HFFc6 (cell line): ENCODE measurements around the gene SMIM23. TPM values are rescaled to one million over a fixed set of nuclear protein-coding genes. Genes with fewer than 3 reads are reported as not detected.

ENCODE experiments used
- DNase-seq: peaks from one replicate; pipeline ENCODE4 v3.0.0-alpha.2; 2018
- H3K27ac Mint-ChIP-seq: 2 replicates; pipeline ENCODE4 v1.8.0; 2020; ENCODE audit warnings: mild to moderate bottlenecking, mixed read lengths
- H3K27me3 Mint-ChIP-seq: 2 replicates; pipeline ENCODE4 v1.8.0; 2021; ENCODE audit warnings: mild to moderate bottlenecking, moderate library complexity, mixed read lengths; ENCODE audit not compliant: insufficient read depth
- H3K36me3 Mint-ChIP-seq: 2 replicates; pipeline ENCODE4 v1.8.0; 2021; ENCODE audit warnings: low read depth, mixed read lengths
- H3K4me1 Mint-ChIP-seq: 2 replicates; pipeline ENCODE4 v1.8.0; 2020; ENCODE audit warnings: low read depth, mixed read lengths
- H3K4me3 Mint-ChIP-seq: 2 replicates; pipeline ENCODE4 v1.8.0; 2020; ENCODE audit warnings: mild to moderate bottlenecking, moderate library complexity, mixed read lengths
- H3K9me3 Mint-ChIP-seq: 2 replicates; pipeline ENCODE4 v1.8.0; 2020; ENCODE audit warnings: mild to moderate bottlenecking, mixed read lengths
- total RNA-seq, 6 experiments: library from RNA; stranded (reverse); fragmentation: NEBNext Ultra II Directional; extraction: Animal tissue kit (Norgen Biotek cat#: 25700); gene quantifications; 2 replicates in 1 of 6; 3 replicates in 5 of 6; pipeline ENCODE4 v1.2.3, GENCODE V29; 2021
- TF ChIP-seq, protein P1 (sequence below): fragments of 200-600 bp; sonication (generic); IDR thresholded peaks from 2 replicates; pipeline ENCODE4 v1.5.0; 2021; ENCODE audit warnings: antibody characterized with exemption, mild to moderate bottlenecking

The SMIM23 gene
- total RNA-seq, 6 experiments from 2014 or later, result not detected

GRCh38 chr5:171744264-171744663, 41.4 kb upstream of the SMIM23 start:
- H3K9me3 Mint-ChIP-seq, result no peaks in the 10 kb centered on the region
- H3K4me1 Mint-ChIP-seq, result no peaks in the 10 kb centered on the region
- peaks cover 8% of the 10 kb centered on the region for H3K27me3 Mint-ChIP-seq
- H3K4me3 Mint-ChIP-seq, result no peak overlapping the region
- no peak for DNase-seq
- TF ChIP-seq, protein P1, sequence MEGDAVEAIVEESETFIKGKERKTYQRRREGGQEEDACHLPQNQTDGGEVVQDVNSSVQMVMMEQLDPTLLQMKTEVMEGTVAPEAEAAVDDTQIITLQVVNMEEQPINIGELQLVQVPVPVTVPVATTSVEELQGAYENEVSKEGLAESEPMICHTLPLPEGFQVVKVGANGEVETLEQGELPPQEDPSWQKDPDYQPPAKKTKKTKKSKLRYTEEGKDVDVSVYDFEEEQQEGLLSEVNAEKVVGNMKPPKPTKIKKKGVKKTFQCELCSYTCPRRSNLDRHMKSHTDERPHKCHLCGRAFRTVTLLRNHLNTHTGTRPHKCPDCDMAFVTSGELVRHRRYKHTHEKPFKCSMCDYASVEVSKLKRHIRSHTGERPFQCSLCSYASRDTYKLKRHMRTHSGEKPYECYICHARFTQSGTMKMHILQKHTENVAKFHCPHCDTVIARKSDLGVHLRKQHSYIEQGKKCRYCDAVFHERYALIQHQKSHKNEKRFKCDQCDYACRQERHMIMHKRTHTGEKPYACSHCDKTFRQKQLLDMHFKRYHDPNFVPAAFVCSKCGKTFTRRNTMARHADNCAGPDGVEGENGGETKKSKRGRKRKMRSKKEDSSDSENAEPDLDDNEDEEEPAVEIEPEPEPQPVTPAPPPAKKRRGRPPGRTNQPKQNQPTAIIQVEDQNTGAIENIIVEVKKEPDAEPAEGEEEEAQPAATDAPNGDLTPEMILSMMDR, result no peak
- H3K27ac Mint-ChIP-seq, result no peak overlapping the region
- H3K36me3 Mint-ChIP-seq, result no peaks in the 10 kb centered on the region

GRCh38 chr5:171744882-171745281, 40.7 kb upstream of the SMIM23 start:
- no peak for DNase-seq
- TF ChIP-seq, protein P1, result no peak

GRCh38 chr5:171745602-171746001, 40.0 kb upstream of the SMIM23 start:
- H3K27ac Mint-ChIP-seq, result no peak overlapping the region
- DNase-seq, result no peak
- TF ChIP-seq, protein P1, result no peak
- H3K27me3 Mint-ChIP-seq, result peaks cover 5% of the 10 kb centered on the region
- H3K36me3 Mint-ChIP-seq, result no peaks in the 10 kb centered on the region
- no peaks in the 10 kb centered on the region for H3K4me1 Mint-ChIP-seq
- no peak overlapping the region for H3K4me3 Mint-ChIP-seq
- no peaks in the 10 kb centered on the region for H3K9me3 Mint-ChIP-seq

More at GRCh38 chr5:171744882-171745281, 40.7 kb upstream of the SMIM23 start:
- Mint-ChIP-seq H3K4me1 (no peaks in the 10 kb centered on the region), H3K27ac (no peak overlapping the region), H3K36me3 (no peaks in the 10 kb centered on the region), H3K4me3 (no peak overlapping the region), H3K9me3 (no peaks in the 10 kb centered on the region), H3K27me3 (peaks cover 8% of the 10 kb centered on the region)

DNA sequence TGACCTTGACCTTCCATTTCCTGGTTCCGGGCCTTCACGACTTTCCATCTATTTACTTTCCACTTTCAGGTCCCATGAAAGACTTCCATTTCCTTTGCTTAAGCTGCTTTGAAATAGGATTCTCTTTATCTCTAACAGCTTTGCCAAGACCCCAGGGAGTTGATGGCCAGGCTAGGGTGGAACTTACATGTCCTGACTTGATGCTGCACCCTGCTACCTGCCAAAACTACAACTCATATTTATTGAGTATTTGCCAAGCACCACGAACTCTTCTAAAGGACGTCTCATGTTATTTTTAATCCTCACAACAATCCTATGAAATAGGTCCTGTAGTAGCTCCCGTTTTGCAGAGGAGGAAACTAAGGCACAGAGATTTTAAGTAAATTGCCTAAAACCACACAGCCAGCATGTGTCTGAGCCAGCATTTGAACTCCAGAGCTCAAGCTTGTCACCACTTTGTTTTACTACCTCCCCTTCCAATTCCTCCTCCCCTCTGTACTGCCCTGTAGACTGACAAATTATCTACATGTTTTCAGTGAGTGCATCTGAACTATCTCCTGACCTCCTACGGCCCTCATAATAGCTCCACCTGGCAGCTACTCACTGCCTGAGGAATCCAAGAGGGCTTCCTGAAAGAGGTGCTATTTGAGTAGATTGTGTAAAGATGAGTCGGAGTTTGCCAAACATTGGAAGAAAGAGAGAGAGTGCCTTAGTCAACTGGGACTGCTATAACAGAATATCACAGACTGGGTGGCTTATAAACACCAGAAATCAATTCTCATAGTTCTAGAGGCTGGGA, 38.4 kb upstream of the SMIM23 start:
- H3K4me3 Mint-ChIP-seq, result no peak overlapping the region
- H3K27me3 Mint-ChIP-seq, result peaks cover 5% of the 10 kb centered on the region
- no peaks in the 10 kb centered on the region for H3K4me1 Mint-ChIP-seq
- DNase-seq, result no peak
- H3K9me3 Mint-ChIP-seq, result no peaks in the 10 kb centered on the region
- TF ChIP-seq, protein P1, result no peak
- no peaks in the 10 kb centered on the region for H3K36me3 Mint-ChIP-seq
- no peak overlapping the region for H3K27ac Mint-ChIP-seq

DNA sequence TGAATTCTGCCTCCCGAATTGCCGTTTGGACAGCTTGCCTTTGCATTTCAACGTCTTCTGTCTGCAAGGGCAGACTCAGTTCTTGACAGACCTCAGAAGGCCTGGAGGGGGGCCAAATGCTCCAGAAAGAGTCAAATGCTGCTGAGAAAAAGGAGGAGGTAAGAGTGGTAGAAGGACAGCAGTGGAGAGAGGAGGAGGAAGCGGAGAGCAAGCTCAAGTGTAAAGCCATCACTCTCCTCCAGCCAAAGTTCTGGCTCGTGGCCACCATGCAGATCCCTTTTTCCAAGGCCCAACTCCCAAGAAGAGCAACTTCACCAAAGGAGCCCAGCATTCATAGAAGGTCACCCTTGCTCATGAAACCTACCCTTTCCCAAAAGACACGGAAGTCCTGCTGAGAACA, 36.9 kb upstream of the SMIM23 start:
- Mint-ChIP-seq H3K9me3 (no peaks in the 10 kb centered on the region), H3K4me1 (no peaks in the 10 kb centered on the region), H3K27ac (no peak overlapping the region), H3K4me3 (no peak overlapping the region), H3K36me3 (no peaks in the 10 kb centered on the region), H3K27me3 (peaks cover 5% of the 10 kb centered on the region)
- DNase-seq, result no peak
- TF ChIP-seq, protein P1, result no peak
